RWPE2 (cell line): ENCODE measurements around the gene ANKZF1.

Experiments
- ATAC-seq: fragments of 200-7000 bp; cut with Tn5 transposase; 3 replicates; pipeline ENCODE4 v1.9.1; 2021; ENCODE audit warnings: low read depth
- DNase-seq: peaks from one replicate; pipeline ENCODE4 v3.0.0-alpha.2; 2020; ENCODE audit warnings: low spot score
- H3K27ac ChIP-seq: fragments of 450-650 bp; 2 replicates; pipeline ENCODE4 v1.5.1; 2017; ENCODE audit warnings: mild to moderate bottlenecking; ENCODE audit not compliant: poor library complexity, severe bottlenecking
- H3K27me3 ChIP-seq: fragments of 250-450 bp; sonication (Bioruptor Pico); 2 replicates; pipeline ENCODE4 v1.5.1; 2021; ENCODE audit warnings: mild to moderate bottlenecking, moderate library complexity; ENCODE audit not compliant: insufficient read depth, poor library complexity, severe bottlenecking
- H3K36me3 ChIP-seq: fragments of 250-450 bp; sonication (Bioruptor Pico); 2 replicates; pipeline ENCODE4 v1.5.1; 2020; ENCODE audit warnings: low read depth, mild to moderate bottlenecking, moderate library complexity
- H3K4me1 ChIP-seq: fragments of 250-450 bp; sonication (Bioruptor Pico); 2 replicates; pipeline ENCODE4 v1.5.1; 2021; ENCODE audit warnings: mild to moderate bottlenecking, moderate library complexity; ENCODE audit not compliant: insufficient read depth, poor library complexity, severe bottlenecking
- H3K4me3 ChIP-seq: fragments of 250-450 bp; sonication (Bioruptor Pico); 2 replicates; pipeline ENCODE4 v1.5.1; 2021; ENCODE audit warnings: mild to moderate bottlenecking, moderate library complexity; ENCODE audit not compliant: severe bottlenecking
- H3K9me3 ChIP-seq: fragments of 250-450 bp; sonication (Bioruptor Pico); 2 replicates; pipeline ENCODE4 v1.5.1; 2021; ENCODE audit warnings: mild to moderate bottlenecking, moderate library complexity; ENCODE audit not compliant: severe bottlenecking
- TF ChIP-seq, protein P1 (sequence below): fragments of 450-650 bp; IDR thresholded peaks from one replicate; pipeline ENCODE4 v1.5.1; 2017; ENCODE audit warnings: mild to moderate bottlenecking, moderate library complexity; ENCODE audit not compliant: poor library complexity, severe bottlenecking

ANKZF1 gene

GRCh38 chr2:219252084-219252483 is 22.5 kb downstream of the ANKZF1 start:
- Histone ChIP-seq H3K4me3 (peak overlapping the region; percentile 67), H3K27ac (peak overlapping the region; percentile 97), H3K36me3 (peaks cover 39% of the 10 kb centered on the region), H3K4me1 (peaks cover 43% of the 10 kb centered on the region), H3K9me3 (no peaks in the 10 kb centered on the region), H3K27me3 (no peaks in the 10 kb centered on the region)
- TF ChIP-seq, protein P1, sequence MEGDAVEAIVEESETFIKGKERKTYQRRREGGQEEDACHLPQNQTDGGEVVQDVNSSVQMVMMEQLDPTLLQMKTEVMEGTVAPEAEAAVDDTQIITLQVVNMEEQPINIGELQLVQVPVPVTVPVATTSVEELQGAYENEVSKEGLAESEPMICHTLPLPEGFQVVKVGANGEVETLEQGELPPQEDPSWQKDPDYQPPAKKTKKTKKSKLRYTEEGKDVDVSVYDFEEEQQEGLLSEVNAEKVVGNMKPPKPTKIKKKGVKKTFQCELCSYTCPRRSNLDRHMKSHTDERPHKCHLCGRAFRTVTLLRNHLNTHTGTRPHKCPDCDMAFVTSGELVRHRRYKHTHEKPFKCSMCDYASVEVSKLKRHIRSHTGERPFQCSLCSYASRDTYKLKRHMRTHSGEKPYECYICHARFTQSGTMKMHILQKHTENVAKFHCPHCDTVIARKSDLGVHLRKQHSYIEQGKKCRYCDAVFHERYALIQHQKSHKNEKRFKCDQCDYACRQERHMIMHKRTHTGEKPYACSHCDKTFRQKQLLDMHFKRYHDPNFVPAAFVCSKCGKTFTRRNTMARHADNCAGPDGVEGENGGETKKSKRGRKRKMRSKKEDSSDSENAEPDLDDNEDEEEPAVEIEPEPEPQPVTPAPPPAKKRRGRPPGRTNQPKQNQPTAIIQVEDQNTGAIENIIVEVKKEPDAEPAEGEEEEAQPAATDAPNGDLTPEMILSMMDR = no peak
- peak; percentile 69 for DNase-seq
- peak; percentile 12; the same call in 2 of the 3 replicates for ATAC-seq

DNA sequence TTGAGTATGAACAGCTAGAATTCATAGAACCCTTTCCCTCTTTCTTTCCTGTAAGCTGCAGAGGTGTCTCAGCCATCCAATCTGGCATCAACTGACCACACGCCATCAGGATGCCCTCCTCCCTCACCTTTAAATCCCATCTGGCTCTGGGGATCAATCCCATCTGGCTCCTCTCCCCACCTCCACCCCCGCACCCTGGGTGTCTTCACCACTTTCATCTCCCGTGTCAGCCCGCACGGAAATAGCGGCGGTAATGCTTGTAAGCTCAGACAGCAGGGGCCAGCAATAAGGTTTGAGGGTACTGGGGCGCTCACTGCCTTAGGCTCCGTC is 22.9 kb downstream of the ANKZF1 start:
- Histone ChIP-seq H3K4me1 (peaks cover 43% of the 10 kb centered on the region), H3K36me3 (peaks cover 35% of the 10 kb centered on the region), H3K27ac (peak overlapping the region; percentile 97), H3K27me3 (no peaks in the 10 kb centered on the region), H3K9me3 (no peaks in the 10 kb centered on the region), H3K4me3 (peak overlapping the region; percentile 67)
- no peak for ATAC-seq
- TF ChIP-seq, protein P1 = no peak
- no peak for DNase-seq

- H3K9me3 ChIP-seq = no peaks in the 10 kb centered on the region
- TF ChIP-seq, protein P1 = no peak
- H3K36me3 ChIP-seq = peaks cover 29% of the 10 kb centered on the region
- ATAC-seq = peak; percentile 33
- H3K4me3 ChIP-seq = peak within 1 kb of the TSS; percentile 67
- peak; percentile 64 for DNase-seq
- peaks cover 40% of the 10 kb centered on the region for H3K4me1 ChIP-seq
- H3K27ac ChIP-seq = peak within 1 kb of the TSS; percentile 97
- no peaks in the 10 kb centered on the region for H3K27me3 ChIP-seq
Observed at GRCh38 chr2:219252900-219253752, 23.5 kb downstream of the ANKZF1 start, which contains the start of gene TUBA4B. Gene TUBA4B (plus strand): TSS chr2:219253243. CDS start chr2:219253408, 165 bp downstream.

GRCh38 chr2:219253753-219254589 is 24.4 kb downstream of the ANKZF1 start, which contains the start of gene TUBA4A:
Gene TUBA4A (minus strand): TSS chr2:219253918. CDS start chr2:219253858, 60 bp downstream.
- TF ChIP-seq, protein P1 = no peak
- H3K27me3 ChIP-seq = no peaks in the 10 kb centered on the region
- DNase-seq (peak; percentile 83), ATAC-seq (peak; percentile 50)
- peak within 1 kb of the TSS; percentile 97 for H3K27ac ChIP-seq
- H3K36me3 ChIP-seq = peaks cover 25% of the 10 kb centered on the region
- H3K9me3 ChIP-seq = no peaks in the 10 kb centered on the region
- H3K4me1 ChIP-seq = peaks cover 32% of the 10 kb centered on the region
- peak within 1 kb of the TSS; percentile 67 for H3K4me3 ChIP-seq
